Adipose tissue (tissue), 3 donors: Measurements from ENCODE around the gene NWD2. TPM values are rescaled to one million over a fixed set of nuclear protein-coding genes. Genes with fewer than 3 reads are reported as not detected.
"Not testable (repeated sequence)": the region's sequence is repeated elsewhere in the genome, so short reads cannot be mapped to it uniquely, and the experiment has no call there.

Experiments used
- H3K27ac ChIP-seq: one replicate; pipeline ENCODE4 v1.5.1; 2013; ENCODE audit warnings: low read depth, low read length
- WGBS, 3 donors: extraction: QIAGEN DNeasy Blood & Tissue Kit; methylation state at CpG; one replicate each; pipeline ENCODE4 v1.1.7; 2013; 5-methylcytosine and 5-hydroxymethylcytosine counted together
- polyA plus RNA-seq, 3 donors: library from polyadenylated mRNA; stranded (reverse); fragments of 200-250 nt; gene quantifications; one replicate each; pipeline ENCODE4 v1.2.3, GENCODE V29; 2013
- donor health status: healthy with polysubstance abuse.
- donor health status: Bipolar disorder and iron deficiency.
- donor health status: healthy.

Gene NWD2
- polyA plus RNA-seq, 3 donors: 0.51 to 9.2 (median 1.0) TPM

DNA sequence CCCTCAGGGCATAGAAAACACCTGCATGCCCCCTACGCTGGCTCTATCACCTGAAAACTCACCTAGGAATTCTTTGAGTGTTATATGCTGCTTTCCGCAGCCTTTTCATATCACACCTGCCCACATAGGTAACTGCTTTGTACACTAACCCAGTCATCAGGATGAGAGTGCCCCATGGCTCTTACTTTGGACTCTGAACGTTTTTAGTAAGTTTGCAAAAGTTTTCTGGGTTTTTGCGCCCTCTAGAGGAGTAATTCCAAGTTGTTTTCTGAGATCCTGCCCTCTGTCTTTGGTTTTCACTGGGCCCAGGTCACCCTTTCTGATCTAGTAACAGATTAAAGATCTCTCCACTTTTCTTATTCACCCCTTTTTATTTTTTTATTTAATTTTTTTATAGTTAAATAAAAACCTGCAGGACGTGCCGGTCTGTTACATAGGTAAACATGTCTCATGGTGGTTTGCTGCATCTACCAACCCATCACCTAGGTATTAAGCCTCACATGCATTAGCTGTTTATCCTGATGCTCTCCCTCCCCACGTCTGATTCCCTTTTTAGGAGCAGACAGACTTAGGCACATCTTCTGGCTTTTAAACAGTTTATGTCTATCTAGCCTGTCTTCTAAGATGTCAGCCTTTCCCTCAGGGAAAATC, 139.2 kb downstream of the NWD2 start:
- H3K27ac ChIP-seq: no peak overlapping the region
- 39 to 44% (median 39%) methylated on average over 7 of the region's 7 CpGs for WGBS, 3 donors

- 77 to 80% (median 77%) methylated on average over 2 of the region's 2 CpGs for WGBS, 3 donors
Observed at GRCh38 chr4:37385424-37385823, 140.9 kb downstream of the NWD2 start.

GRCh38 chr4:37388681-37389365, 144.3 kb downstream of the NWD2 start:
- 29 to 62% (median 44%) methylated on average over 4 of the region's 4 CpGs for WGBS, 3 donors
- no peak overlapping the region for H3K27ac ChIP-seq

More at GRCh38 chr4:37385424-37385823, 140.9 kb downstream of the NWD2 start:
- no peak overlapping the region for H3K27ac ChIP-seq

DNA sequence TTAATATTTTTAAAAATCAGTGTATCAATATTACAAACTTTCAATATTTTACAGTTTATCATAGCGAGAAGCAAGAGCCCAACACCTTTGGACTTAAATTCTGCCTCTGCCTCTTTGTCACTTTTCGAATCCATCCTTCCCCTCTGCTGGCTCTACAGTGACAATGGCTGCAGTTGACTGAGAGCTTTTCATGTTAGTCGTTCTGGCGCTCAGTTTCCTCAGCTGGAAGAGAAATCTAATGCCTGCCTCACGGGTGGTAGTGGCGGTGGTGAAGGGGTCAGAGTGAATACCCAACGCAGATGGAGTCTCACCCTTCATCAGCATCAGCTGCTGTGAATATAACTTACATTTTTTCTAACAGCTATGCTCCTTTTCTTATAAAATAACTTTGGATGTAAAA, 144.8 kb downstream of the NWD2 start:
- WGBS, 3 donors: 64 to 83% (median 71%) methylated on average over 7 of the region's 7 CpGs
- no peak overlapping the region for H3K27ac ChIP-seq

- WGBS, 3 donors: 33 to 37% (median 34%) methylated on average over 7 of the region's 7 CpGs
- H3K27ac ChIP-seq: no peak overlapping the region
Observed at GRCh38 chr4:37389967-37390580, 145.5 kb downstream of the NWD2 start.

- no peak overlapping the region for H3K27ac ChIP-seq
- 30 to 60% (median 36%) methylated on average over 9 of the region's 9 CpGs for WGBS, 3 donors
Observed at GRCh38 chr4:37392521-37393255, 148.1 kb downstream of the NWD2 start.

- H3K27ac ChIP-seq: no peak overlapping the region
- WGBS, 3 donors: 45 to 86% (median 55%) methylated on average over 3 of the region's 3 CpGs
Observed at GRCh38 chr4:37393321-37393720, 148.8 kb downstream of the NWD2 start.

DNA sequence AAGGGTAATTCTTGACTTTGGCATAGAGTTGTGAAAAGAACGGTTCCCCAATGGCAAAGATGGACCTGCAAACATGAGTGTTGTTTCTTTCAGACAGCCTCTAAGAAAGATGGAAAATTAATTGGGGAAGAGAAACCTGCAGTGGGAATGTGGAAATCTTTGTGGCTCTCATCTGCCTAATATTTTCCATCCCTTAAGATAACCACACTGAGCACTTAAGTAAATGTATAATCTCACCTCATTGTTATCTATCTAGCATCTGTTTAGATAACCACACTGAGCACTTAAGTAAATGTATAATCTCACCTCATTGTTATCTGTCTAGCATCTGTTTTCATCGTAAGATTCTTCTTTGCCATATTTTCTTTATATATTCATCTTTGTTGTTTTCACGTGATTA, 149.3 kb downstream of the NWD2 start:
- no peak overlapping the region for H3K27ac ChIP-seq
- WGBS, 3 donors: 78 to 80% (median 79%) methylated on average over 3 of the region's 3 CpGs

DNA sequence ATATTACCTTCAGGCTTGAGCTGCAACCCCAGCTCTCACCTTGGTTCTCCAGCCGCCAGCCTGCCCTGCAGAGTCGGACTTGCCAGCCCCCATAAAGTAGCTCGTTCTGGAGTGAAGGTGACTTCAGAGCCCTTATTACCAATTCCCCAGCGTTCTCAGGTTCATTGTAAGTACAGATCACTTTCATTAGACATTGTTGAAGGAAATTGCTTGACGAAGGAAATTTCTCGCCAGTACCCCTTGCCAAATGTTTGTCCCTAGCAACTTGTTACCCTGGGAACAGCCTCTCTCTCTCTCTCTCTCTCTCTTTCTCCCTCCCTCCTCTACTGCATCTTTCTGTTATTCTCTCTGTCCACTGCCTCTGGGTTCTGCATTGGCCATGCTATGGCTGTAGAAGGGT, 153.0 kb downstream of the NWD2 start:
- 81 to 89% (median 84%) methylated on average over 6 of the region's 6 CpGs for WGBS, 3 donors
- H3K27ac ChIP-seq: no peak overlapping the region

DNA sequence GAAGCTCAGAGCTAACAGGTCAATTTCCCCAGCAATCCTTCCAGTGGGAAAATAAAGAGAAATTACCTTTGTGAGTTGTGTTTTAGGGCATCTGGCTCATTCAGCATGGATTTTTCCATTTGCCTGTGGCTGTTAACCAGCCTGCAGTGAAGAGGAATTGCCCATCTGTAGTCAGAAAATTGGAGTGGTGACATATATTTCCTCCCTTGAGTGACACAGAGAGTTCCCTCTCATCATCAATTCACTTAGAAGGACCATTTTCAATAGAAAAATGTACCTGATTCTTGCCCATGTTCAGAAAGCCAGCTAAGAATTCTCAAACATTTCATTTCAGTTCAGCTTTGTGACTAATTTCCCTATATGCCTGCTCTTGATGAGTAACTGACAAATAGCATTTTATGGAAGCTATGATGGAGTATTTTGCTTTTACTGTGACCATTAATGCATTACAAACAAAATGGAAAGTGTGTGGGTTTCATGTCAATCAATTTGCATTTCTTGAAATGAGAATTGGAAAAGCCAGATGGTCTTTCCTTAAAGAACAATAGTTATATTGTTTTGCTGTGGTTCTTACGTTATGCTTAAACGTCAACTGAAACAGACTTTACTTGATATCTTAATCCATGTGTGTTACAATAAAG, 155.8 kb downstream of the NWD2 start:
- WGBS, 3 donors: 62 to 78% (median 75%) methylated on average over 2 of the region's 2 CpGs
- H3K27ac ChIP-seq: no peak overlapping the region

- 43 to 53% (median 49%) methylated on average over 9 of the region's 9 CpGs for WGBS, 3 donors
- not testable (repeated sequence) for H3K27ac ChIP-seq
Observed at GRCh38 chr4:37407938-37408826, 163.6 kb downstream of the NWD2 start.

DNA sequence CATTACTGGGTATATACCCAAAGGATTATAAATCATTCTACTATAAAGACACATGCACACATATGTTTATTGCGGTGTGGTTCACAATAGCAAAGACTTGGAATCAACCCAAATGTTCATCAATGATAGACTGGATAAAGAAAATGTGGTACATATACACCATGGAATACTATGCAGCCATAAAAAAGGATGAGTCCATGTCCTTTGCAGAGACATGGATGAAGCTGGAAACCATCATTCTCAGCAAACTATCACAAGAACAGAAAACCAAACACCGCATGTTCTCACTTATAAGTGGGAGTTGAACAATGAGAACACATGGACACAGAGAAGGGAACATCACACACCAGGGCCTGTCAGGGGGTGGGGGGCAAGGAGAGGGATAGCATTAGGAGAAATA, 169.1 kb downstream of the NWD2 start:
- WGBS, 3 donors: 97 to 100% (median 98%) methylated on average over 2 of the region's 2 CpGs
- not testable (repeated sequence) for H3K27ac ChIP-seq

GRCh38 chr4:37415845-37416369, 171.4 kb downstream of the NWD2 start:
- 89 to 94% (median 91%) methylated on average over 5 of the region's 5 CpGs for WGBS, 3 donors
- H3K27ac ChIP-seq: no peak overlapping the region

DNA sequence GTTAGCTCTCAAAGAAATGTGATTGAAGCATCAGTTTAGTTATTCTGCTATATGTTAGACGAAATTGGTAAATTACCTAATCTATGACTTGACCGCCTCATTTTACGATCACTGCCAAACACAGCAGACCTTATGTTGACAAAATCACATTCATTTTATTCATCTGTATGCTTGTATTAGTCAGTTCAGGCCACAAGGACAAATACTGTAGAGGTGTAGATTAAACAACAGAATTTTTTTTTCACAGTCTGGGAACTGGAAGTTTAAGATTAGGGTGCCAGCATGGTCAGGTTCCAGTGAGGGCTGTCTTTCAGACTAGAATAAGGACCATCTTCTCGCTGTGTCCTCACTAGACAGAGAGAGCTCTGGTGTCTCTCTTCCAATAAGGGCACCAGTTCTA, 177.1 kb downstream of the NWD2 start:
- no peak overlapping the region for H3K27ac ChIP-seq
- WGBS, 3 donors: 50 to 93% (median 88%) methylated on average over 4 of the region's 4 CpGs

DNA sequence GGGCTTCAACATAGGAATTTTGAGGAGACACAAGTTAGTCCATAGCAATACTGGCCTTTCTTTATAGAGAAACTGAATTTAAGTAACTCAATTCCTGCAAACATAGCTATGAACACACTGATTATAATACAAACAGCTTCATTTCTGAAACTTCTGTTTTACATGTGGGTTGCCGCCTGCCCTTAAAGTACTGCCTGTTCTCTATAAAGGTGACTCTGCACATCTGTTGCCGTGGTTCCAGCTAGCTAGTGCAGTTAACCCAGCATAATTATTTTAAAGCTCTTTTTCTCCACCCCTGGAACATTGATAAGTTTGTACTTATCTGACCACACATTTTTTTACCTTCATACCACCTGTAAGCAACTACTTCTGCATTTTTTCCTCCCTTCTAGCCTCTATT, 177.6 kb downstream of the NWD2 start:
- H3K27ac ChIP-seq: no peak overlapping the region
- WGBS, 3 donors: 30 to 62% (median 57%) methylated on average over 2 of the region's 2 CpGs

DNA sequence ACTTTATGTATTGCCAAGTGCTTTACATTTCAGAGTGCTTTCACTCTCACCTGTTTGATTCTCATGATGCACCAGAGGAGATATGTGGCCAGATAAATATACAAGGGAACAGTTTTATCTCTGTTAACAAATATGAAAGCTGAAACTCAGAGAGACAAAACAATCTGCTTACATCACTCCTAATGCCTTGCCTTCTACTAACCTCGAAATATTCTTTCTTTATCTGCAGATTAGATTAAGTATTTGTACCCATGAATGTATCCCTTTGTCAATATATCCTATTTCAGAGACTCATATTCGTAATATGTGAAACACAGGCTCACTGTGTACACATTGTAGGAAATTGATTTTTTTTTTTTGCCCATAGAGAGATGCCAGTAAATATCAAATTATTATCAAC, 178.1 kb downstream of the NWD2 start:
- H3K27ac ChIP-seq: no peak overlapping the region
- 25 to 79% (median 76%) methylated on average over 2 of the region's 2 CpGs for WGBS, 3 donors

DNA sequence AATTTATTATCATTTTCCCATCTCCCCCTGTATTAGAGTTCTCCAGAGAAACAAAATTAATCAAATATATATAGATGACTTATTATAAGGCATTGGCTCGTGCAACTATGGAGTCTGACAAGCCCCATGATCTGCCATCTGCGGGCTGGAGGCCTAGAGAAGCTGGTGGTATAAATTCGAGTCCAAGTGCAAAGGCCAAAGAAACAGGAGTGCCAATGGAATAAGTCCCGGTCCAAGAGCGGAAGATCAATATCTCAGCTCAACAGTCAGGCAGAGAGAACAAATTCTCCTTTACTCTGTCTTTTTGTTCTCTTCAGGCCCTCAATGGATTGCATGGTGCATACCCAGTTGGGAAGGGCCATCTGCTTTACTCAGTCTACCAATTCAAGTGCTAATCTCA, 178.8 kb downstream of the NWD2 start:
- WGBS, 3 donors: 46 to 91% (median 90%) methylated on average over 5 of the region's 5 CpGs
- no peak overlapping the region for H3K27ac ChIP-seq

GRCh38 chr4:37424753-37425152, 180.2 kb downstream of the NWD2 start:
- no peak overlapping the region for H3K27ac ChIP-seq
